ENCODE results near the gene APBA3. TPM values are rescaled to one million over a fixed set of nuclear protein-coding genes. Genes with fewer than 3 reads are reported as not detected.

The APBA3 gene
- total RNA-seq, 4 donors from 2014 or later: 12.5 to 30.4 (median 21.3) TPM

DNA sequence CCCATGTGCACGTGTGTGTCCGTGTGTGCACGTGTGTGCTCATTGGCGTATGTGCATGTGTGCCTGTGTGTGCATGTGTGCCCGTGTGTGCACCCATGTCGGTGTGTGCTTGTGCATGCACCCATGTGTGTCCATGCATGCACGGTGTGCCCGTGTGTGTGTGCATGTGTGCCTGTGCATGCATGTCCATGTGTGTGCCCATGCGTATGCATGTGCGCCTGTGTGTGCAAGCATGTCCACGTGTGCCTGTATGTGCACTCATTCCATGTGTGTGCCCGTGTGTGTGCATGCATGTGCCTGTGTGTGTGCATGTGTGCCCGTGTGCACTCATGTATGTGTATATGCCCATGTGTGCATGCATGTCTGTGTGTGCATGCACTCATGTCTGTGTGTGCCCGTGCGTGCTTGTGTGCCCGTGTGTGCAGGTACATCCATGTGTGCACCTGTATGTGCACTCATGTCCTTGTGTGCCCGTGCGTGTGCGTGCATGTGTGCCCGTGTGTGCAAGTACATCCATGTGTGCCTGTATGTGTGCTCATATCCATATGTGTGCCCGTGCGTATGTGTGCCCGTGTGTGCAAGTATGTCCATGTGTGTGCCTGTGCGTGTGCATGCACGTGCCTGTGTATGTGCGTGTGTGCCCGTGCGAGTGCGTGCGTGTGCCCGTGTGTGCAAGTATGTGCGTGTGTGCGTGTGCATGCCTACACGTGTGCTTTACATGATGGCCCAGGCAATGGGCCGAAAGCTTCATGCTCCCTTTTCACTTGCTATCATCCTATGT is 46.3 kb upstream of the APBA3 start:
- Histone ChIP-seq H3K4me3 (no peak overlapping the region), H3K4me1 (no peaks in the 10 kb centered on the region), H3K36me3 (no peaks in the 10 kb centered on the region), H3K27me3 (peaks cover 46% of the 10 kb centered on the region), H3K9me3 (no peaks in the 10 kb centered on the region), H3K27ac (no peak overlapping the region)
- 98% methylated on average over 9 of the region's 35 CpGs; no CpG with 5 or more reads in 1 of the 2 donors for WGBS, 2 donors (ENCODE audit: low coverage in 1 of 2)
- no peak for ATAC-seq
- TF ChIP-seq POLR2A (IDR thresholded peaks at IDR 0.05) (no peak), EP300 (IDR thresholded peaks at IDR 0.05) (no peak), POLR2AphosphoS5 (IDR thresholded peaks at IDR 0.05) (no peak)
- TF ChIP-seq, protein P1, sequence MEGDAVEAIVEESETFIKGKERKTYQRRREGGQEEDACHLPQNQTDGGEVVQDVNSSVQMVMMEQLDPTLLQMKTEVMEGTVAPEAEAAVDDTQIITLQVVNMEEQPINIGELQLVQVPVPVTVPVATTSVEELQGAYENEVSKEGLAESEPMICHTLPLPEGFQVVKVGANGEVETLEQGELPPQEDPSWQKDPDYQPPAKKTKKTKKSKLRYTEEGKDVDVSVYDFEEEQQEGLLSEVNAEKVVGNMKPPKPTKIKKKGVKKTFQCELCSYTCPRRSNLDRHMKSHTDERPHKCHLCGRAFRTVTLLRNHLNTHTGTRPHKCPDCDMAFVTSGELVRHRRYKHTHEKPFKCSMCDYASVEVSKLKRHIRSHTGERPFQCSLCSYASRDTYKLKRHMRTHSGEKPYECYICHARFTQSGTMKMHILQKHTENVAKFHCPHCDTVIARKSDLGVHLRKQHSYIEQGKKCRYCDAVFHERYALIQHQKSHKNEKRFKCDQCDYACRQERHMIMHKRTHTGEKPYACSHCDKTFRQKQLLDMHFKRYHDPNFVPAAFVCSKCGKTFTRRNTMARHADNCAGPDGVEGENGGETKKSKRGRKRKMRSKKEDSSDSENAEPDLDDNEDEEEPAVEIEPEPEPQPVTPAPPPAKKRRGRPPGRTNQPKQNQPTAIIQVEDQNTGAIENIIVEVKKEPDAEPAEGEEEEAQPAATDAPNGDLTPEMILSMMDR (IDR thresholded peaks at IDR 0.05): no peak

DNA sequence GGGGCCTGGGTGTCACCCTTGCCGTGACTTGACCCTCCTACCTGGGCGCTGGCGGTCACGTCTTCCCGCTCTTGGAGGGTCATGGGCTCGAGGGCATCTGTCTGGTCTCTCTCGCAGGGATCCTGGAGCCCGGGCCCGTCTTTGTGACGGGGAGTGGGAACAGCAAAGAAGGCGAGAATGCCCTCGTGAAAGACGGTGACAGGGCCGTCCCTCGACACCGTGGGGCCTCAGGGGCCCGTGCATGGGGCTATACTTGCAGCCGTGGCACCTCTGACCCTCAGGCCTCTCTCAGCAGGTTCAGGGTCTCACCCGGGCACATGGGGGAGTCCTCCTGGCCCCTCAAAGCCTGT is 45.6 kb upstream of the APBA3 start:
- Histone ChIP-seq H3K4me3 (no peak overlapping the region), H3K9me3 (no peaks in the 10 kb centered on the region), H3K27me3 (peaks cover 47% of the 10 kb centered on the region), H3K27ac (no peak overlapping the region), H3K4me1 (no peaks in the 10 kb centered on the region), H3K36me3 (no peaks in the 10 kb centered on the region)
- TF ChIP-seq, protein P1 (IDR thresholded peaks at IDR 0.05): no peak
- TF ChIP-seq POLR2A (IDR thresholded peaks at IDR 0.05) (no peak), POLR2AphosphoS5 (IDR thresholded peaks at IDR 0.05) (no peak), EP300 (IDR thresholded peaks at IDR 0.05) (no peak)
- WGBS, 2 donors (ENCODE audit: low coverage in 1 of 2): no CpG with 5 or more reads among the region's 19 CpGs
- ATAC-seq: no peak

DNA sequence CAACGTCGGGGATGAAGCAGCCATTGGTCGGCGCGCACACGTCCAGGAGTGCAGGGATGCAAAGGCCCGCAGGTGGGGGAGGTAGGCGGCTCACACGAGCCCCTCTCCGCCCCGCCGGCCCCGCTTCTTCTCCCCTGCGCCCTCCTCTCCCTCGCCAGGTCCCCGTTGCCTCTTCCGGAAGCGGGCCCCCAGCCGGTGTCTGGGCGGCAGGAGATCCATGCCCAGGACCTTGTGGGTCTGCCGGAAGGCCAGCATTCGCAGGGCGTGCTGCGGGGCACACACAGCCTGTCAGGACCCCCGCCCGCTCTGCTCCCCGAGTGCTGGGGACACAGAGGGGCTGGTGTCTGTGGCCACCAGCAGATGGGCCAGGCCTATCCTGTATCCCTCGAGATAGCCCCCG is 44.4 kb upstream of the APBA3 start:
- Histone ChIP-seq H3K4me1 (peaks cover 0 to 12% (median 4%) of the 10 kb centered on the region in 3 donors), H3K4me3 (no peak overlapping the region), H3K36me3 (no peaks in the 10 kb centered on the region), H3K27ac (no peak overlapping the region), H3K27me3 (peaks cover 48% of the 10 kb centered on the region), H3K9me3 (no peaks in the 10 kb centered on the region)
- no peak for TF ChIP-seq EP300 (IDR thresholded peaks at IDR 0.05)
- TF ChIP-seq, protein P1 (IDR thresholded peaks at IDR 0.05): no peak
- no peak for TF ChIP-seq POLR2AphosphoS5 (IDR thresholded peaks at IDR 0.05)
- TF ChIP-seq POLR2A (IDR thresholded peaks at IDR 0.05): no peak
- WGBS, 2 donors (ENCODE audit: low coverage in 1 of 2): 73 to 100% methylated on average over 2 to 8 of the region's 29 CpGs
- no peak for ATAC-seq

DNA sequence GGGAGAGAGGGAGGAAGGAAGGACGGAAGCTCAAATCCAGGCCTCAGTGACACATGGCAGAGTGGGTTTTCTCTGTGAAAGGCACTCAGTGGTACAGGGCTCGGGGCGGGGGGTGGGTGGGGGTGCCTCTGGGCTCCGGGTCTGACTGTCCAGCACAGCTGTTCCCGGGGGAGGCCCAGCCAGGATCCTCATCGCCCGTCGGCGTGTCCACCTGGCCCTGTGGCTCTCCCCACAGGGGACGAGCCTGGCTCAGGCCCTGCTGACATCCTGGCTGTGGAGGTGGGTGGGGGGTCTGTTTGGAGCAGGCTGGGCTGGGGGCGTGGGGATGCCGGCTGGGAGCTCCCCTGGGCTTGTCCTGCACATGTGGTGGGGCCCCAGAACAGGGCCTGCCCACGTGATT is 42.9 kb upstream of the APBA3 start:
- no CpG with 5 or more reads among the region's 13 CpGs for WGBS, 2 donors (ENCODE audit: low coverage in 1 of 2)
- Histone ChIP-seq H3K4me3 (no peak overlapping the region), H3K4me1 (peaks cover 0 to 14% (median 4%) of the 10 kb centered on the region in 3 donors), H3K27ac (no peak overlapping the region), H3K9me3 (no peaks in the 10 kb centered on the region), H3K36me3 (no peaks in the 10 kb centered on the region), H3K27me3 (peaks cover 52% of the 10 kb centered on the region)
- no peak for TF ChIP-seq POLR2A (IDR thresholded peaks at IDR 0.05)
- TF ChIP-seq EP300 (IDR thresholded peaks at IDR 0.05): no peak
- no peak for TF ChIP-seq POLR2AphosphoS5 (IDR thresholded peaks at IDR 0.05)
- TF ChIP-seq, protein P1 (IDR thresholded peaks at IDR 0.05): no peak
- ATAC-seq: no peak

DNA sequence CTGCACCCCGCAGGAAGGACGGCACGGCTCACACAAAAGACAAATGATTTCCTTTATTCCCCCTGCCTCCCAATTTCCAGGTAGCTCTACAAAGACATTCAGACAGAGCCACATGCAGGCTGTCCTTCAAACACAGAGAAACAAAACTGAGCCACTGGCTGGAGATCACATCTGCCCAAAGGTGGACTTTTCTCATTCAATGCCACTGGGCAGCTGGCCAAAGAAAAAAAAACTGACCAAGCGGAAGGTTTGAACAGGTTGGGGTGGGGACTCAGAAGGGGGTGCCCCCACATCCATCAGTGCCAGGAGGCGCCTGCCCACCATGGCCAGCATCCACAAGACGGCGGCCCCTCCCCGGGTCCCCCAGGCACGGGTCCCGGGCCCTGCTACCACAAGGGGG is 42.5 kb upstream of the APBA3 start:
- ATAC-seq: no peak
- no peaks in the 10 kb centered on the region for H3K9me3 ChIP-seq
- 17% methylated on average over 1 of the region's 10 CpGs; no CpG with 5 or more reads in 1 of the 2 donors for WGBS, 2 donors (ENCODE audit: low coverage in 1 of 2)
- H3K27me3 ChIP-seq: peaks cover 57% of the 10 kb centered on the region
- H3K4me1 ChIP-seq: peaks cover 0 to 14% (median 4%) of the 10 kb centered on the region in 3 donors
- H3K27ac ChIP-seq: no peak overlapping the region
- H3K36me3 ChIP-seq: no peaks in the 10 kb centered on the region
- H3K4me3 ChIP-seq: no peak overlapping the region
- TF ChIP-seq, protein P1 (IDR thresholded peaks at IDR 0.05): no peak
- TF ChIP-seq EP300 (IDR thresholded peaks at IDR 0.05) (no peak), POLR2A (IDR thresholded peaks at IDR 0.05) (no peak), POLR2AphosphoS5 (IDR thresholded peaks at IDR 0.05) (no peak)
